AML-193 (cell line): ENCODE data around the gene CRYBG3.

Source experiments
- DNase-seq, 2 experiments: peaks; one replicate each; lab custom pipeline; 2025; lab: John Stamatoyannopoulos, UW

Gene CRYBG3

DNA sequence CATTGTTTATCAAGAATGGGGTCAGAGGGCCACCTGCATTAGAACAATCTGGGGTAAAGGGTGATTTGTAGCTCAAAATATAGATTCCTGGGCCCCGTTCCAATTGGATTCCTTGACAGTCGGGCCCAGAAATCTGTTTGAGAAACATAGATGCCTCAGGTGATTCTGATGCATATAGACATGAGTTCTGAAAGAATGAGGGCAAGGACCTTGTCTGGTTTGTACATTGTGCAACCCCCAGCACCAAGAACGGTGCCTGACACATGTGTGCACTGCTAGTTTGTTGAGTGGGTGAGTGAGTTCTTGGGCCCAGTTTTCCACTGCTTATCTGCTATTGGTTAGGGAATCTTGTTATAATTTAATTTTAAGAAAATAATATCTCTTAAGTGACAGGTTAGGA, 16.6 kb downstream of the CRYBG3 start:
- DNase-seq = no peak

DNA sequence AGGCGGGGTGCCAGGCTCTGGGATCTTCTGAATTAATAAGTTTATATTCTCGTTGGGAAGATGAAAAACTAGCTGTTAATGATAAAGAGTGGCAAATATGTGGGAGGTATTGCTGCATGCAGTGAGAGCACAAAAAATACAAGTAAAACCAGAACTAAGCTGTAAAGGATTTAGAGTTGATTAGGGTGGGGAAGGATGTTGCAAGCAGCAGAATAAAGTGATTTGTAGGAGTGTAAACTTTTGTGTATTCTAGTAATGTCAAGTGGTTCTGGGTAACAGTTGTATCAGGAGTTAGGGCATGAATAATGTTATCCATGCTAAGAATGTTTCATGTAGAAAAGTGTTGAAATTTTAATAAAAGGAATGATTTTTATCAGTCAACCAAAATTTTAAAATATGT, 18.1 kb downstream of the CRYBG3 start:
- no peak for DNase-seq

DNA sequence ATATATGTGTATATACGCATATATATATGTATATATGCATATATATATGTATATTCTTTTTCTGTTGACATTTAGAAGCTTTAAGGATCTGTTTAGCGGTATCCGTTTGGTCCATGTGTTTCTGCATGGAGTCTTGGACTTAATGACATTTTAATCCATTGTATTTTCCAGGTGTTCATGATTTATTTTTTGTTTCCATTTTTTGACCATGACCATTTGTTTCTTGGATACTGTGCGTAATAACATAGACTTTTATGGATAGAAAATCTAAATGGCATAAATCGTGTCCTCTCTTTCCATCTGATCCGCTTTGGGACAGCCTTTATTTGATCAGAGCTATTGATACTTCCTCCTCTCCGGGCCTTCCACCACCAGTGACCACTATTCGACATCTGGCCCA, 19.5 kb downstream of the CRYBG3 start:
- DNase-seq = no peak

DNA sequence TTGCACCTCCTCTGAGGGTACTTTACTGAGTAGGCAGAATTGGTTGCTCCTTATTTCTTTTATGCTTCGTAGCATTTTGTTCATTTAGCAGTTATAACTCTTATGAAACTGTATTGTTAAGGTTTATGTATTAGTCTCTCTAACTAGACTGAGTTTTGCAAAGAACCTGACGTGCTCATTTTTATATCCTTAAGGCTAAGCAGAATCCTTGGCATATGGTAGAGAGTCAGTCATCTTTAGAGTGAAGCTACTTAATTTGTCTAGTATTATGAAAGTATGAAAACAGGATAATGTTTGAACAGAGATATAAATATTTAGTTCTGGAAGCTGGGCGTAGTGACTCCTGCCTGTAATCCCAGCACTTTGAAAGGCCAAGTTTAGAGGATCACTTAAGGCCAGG, 20.1 kb downstream of the CRYBG3 start:
- no peak for DNase-seq

DNA sequence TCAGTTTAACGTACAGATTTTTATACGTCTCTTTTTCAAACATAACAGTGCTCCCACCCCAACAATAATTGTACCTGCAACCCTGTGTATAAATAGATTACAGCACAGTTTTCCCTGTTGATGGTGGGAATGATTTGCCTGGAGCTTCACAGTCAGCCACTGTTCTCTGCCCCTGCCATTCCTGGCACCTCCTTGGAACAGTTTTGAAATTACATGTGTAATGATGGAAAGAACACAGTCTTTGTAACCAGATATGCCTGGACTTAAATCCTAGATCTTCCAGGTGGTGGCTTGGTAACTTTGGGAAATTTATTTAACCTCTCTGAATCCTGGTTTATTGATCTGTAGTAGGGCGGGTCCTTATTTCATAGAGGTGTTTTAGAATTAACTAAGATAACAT, 27.0 kb downstream of the CRYBG3 start:
- no peak for DNase-seq

DNA sequence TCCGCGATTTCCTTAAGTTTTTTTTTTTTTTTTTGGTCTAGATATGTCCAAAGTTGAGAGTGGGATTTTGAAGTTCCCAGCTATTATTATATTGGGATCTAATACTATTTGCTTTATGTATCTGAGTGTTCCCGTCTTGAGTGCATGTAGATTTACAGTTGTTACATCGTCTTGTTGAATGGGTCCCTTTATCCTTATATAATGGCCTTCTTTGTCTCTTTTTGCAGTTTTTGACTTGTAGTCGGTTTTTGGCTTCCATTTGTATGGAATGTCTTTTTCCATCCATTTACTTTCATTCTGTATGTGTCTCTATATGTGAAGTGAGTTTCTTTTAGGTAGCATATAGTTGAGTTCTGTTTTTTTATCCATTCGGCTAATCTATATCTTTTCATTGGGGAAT, 35.6 kb downstream of the CRYBG3 start:
- DNase-seq = no peak

DNA sequence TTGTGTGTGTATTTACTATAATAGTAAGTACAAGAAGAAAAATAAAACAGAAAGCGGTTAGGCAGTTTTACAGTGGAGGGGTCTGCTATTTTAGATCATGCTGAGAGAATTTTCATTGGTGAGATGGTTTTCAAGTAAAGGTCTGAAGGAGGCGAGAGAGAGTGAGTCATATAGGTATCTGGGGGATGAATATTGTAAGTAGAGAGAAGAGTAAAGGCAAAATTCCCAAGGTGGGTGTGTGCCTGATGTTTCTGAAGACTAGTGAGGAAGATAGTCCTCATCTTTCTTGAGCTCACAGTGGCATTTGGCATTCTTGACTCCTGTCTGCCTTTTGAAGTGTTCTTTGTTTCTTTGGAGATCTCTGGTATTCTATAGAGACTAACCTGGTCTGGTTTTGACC, 38.6 kb downstream of the CRYBG3 start:
- DNase-seq = no peak

DNA sequence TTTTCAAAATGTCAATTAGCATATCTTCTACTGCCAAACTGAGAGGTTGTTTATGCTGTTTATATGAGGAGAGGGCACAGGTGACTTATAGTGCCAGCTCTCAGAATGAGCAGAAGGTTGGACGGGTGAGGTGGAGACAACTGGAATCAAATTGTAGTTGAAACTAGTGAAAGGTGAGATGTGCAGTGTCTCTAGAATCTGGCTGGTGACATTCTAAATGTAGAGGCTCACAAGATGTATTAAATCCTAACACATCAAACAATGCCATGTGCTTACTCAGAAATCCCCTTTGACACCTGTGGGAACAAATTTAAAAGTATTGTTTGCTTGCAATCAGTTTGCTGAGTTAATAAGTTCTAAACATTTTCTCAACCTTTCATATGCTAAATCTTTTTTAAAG, 40.8 kb downstream of the CRYBG3 start:
- no peak for DNase-seq

DNA sequence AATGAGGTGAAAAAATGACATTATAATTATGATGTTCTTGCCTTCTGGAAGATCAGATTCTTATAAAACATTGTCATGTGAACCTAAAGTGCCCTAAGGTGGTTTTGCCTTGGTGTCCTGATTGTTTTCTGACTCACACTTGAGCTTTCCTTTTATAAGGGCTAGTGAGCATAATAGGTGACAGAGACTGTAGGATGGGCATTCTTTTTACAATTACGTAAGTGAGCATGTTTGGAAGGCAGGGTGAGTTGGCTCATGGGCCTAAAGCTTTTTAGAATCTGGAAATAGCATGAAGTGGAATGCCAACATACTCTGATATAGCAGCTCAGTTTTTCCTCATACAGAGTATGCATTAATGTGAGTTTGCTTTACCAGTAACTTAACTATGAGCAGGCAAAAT, 41.2 kb downstream of the CRYBG3 start:
- DNase-seq = no peak

DNA sequence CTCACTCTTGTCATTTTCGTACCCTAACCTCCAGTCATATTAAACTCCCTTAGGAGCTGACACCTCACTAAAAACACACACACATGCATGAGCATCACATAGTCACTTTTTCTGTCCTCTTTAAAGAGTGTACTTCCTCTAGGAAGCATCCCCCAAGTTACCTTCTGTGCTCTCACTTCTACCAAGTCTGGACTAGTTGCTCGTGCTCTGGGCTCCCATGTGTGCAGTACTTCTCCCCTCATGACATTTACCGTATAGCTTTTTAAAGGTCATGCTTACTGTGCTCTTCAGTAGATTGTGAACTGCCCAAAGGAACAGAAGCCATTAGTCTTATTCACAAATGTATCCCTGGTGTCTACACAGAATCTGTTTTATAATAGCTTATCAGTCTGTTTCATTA, 42.0 kb downstream of the CRYBG3 start:
- DNase-seq = no peak

DNA sequence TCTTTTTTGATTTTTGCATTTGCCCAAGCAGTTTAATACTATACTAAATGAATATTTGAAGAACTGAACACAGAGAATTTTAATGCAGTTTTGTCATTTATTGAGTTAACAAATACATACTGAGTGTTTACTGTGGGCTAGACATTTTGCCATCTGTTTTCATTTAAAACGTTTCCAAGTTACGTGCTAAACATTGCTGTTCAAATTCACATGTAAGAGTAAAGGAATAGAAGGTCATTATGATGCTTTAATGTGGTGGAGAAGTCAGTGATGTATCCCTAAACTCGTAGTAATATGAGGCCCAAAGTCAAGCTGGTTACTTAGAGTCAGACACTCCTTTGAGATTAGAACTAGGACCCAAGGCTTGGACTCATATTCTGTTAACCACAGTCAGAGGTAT, 49.4 kb downstream of the CRYBG3 start:
- no peak for DNase-seq

DNA sequence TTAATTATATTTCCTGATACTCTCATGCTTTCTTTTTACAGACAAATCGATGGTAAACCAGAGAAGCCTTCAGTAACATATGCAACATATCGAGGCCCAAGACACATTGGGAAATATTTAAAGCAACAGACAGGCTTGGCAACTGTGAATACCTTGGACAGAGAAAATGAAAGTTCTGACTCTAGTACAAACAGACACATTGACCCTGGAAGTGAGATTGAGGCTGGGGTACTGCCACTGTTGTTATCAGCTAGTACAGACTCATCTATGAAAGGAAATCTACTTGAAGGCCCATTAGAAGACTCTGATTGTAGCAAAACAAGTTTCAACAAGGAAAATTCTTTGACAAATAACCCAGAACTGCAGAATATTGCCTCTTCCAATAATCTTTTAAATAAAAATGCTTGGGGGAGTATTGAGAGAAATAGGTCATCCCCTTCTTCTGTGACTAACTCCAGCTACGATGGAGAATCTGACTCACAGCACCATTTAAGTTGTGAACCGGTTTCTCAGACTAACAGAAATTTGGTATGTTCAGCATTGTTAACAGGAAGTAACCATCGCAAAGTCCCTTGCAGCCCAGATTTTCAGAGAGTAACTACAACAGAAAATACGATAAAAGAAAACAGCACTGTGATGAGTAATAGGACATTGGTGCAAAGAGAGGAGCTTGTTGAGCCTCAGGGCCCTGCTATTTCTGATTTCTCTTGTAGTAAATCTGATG, 50.2 kb downstream of the CRYBG3 start:
- DNase-seq = no peak

DNA sequence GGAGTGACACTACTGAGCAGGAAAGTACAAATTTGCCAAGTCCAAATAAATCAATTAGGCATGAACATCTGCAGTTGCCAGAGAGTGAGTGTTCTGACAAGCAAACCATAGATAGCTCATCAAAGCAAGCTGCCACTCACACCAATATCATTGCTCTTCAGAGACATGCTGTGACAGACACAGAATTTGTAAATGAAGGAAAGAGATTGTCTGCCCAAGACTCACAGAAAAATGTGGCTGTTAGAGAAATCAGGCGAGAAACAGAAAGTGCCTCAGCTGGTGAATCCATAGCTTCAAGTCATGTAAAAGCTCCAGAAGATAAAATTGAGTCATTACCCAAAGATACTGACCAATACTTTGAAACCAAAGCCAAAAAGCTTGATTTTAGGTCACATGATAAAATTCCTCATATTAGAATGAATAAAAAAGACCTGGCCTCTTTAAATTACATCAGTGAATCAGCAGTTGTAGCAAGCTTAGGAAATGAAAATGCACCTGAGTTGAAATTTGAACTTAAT, 50.8 kb downstream of the CRYBG3 start:
- no peak for DNase-seq

DNA sequence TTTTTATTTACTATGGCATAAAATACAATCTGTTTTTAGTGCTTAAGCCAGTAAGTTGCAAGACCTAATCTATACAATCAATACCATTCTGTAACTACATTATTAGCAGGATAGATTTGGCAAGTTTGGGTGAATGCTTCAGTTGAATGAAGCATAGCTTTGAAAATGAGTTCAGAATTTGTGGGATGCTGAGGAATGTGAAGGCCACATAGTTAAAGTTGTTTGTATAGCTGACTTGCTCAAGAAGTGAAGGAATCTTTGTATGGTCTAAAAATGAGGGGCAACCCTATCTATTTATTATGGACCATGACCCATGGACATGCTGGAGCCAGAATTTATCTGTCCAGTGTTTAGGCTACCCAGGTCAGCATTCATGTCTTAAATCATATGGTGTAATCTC, 58.5 kb downstream of the CRYBG3 start:
- DNase-seq = no peak

DNA sequence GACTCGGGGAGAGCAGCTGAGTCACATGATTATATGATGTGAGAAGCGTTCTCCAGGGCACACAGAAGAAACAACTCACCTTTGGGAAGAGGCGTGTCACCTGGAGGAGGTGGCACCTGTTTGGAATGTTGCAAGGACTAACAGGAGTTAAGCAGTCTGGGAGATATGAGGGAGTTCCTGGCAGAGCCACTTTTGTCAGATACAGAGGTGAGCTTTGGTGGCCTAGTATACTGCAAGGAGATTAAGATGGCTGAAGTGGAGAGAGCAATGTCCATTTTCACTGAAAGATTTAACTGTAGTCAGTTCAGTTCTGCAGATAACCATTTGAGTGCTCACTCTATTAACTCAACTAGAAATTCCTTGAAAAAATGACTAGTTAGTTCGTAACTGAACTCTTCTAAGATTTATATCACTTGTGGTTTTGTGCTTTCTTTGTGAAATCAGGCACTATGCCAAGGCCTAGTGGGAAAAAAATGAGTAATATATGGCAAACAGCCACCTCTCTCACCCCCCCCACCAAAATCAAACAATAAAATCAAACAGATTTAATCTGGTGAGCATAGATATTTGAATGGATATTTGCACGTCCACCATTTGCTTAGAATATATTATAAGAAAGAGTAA, 61.3 kb downstream of the CRYBG3 start:
- no peak for DNase-seq

DNA sequence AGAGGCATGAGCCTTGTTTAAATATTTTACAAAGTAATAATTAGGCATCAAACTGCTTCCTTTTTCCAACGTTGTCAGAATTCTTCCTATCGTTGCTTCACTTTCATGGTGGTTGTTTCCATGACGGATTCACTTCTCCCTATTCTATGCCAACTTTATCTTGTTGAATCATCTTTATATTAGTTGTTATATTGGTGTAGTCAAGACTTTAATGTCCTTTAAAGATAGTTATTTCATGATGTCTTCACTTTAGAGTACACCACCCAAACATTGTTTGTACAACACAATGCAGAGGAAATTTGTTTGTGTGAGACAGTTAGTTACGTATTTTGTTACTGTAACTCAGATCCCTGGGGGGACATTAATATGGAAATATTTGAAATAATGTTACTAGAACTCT, 61.9 kb downstream of the CRYBG3 start:
- DNase-seq = no peak

DNA sequence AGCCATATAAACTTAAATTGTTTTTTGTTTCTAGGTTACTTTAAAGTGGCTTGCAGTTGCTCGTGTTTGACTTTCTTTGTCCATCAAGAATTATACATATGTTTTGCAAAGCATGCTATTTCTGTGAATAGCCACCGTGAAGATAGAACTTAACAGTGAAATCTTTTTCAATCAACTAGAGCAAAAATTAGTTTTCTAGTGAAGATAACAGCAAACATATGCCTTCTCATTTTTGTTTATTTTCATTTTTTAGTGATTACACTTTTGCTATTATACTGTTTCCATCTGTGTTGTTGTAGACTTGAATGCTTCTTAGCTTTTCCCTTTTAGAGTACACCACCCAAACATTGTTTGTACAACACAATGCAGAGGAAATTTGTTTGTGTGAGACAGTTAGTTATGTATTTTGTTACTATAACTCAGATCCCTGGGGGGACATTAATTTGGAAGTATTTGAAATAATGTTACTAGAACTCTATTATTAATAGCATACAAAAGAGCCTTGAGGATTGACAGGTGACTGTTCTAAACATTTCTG, 62.8 kb downstream of the CRYBG3 start:
- DNase-seq = no peak

DNA sequence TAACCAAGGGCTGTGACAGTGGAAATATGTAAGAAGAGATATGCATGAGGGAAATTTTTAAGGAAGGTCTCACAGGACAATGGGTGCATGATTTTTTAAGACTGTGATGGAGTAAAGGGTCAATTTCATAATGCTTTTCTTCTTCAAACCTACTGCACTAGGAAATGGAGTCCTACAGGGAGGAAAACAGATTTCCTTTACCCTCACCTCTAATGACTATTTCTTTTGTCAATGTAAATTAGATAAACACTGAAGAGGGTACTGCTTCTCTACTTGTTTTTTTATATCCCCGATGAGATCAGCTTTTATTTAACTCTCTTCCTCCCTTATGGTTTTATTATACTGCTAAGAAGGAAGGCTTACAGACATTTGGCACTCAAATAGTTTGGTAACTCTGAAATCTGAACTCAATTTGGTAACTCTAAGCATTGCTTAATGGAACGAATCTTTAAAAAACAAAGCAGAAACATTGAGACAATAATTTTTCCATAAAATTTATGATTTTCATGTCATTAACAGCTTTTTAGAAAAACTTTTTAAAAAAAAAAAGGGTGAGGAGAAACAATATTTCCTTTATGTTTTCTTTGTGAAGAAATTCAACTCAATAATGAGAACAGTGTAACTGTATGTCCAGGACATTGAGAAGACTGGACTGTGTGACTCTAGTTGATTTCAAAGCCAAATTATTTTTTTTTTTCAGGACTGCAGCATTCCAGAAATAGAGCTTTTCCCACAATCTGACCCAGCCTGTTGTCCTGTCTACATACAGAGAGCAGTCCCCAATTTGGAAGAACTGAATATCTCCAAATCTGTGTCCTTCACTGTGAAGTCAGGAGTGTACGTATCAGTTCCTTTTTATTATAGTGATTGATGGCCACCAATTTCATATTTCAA, 64.4 kb downstream of the CRYBG3 start:
- no peak for DNase-seq

DNA sequence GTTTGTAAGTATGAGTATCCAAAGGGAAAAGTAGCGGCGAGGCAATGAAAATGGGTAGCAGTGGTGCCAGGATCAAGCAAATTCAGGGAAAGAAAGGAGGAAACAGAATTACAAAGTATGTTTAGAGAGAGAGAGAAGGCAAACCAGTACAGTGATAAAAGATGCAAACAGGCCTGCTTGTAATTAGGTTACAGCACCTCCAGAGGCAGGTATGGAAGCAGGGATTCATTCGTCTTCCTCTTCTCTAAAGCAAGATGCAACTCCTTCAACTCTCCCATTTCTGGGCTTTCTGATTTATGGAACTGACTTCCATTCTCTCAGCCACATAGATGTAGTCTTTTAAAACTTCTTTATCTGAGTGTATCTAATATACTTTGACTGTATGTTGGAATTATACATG, 68.0 kb downstream of the CRYBG3 start:
- DNase-seq = no peak

DNA sequence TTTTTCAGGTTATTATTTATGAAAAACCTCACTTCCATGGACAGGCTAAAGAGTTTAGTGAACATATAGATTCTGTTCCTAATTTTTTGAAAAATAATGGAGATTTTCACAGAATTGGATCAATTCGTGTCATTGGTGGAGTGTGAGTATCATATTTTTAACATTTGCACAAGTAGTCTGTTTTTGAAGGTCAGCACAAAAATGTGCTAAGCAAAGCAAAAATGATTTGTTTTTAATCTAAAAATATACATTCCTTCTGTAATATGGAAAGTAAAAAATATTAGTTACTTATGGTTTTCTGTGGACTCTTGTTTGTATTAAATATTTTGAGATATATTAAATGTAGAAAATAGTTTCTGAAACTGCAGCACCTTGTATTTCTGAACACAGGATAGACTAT, 71.0 kb downstream of the CRYBG3 start:
- no peak for DNase-seq

DNA sequence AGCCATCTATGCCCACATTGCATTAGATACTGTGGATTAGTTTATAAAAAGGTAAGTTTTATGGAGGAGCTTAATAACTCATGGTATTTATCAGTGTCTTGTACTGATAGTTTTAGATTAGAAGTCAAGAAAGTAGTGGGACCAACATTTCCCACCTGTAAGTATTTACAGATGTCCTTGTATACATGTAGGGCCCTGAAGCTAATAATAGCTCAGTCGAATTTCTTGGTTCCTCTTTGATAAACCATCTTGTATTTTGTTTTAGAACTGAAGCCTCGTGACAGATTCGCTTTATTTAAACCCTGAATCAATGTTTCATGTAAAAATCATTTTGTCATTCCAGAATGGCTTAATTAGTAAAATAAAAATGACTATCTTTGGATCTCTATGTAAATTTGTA, 73.4 kb downstream of the CRYBG3 start:
- DNase-seq = no peak

DNA sequence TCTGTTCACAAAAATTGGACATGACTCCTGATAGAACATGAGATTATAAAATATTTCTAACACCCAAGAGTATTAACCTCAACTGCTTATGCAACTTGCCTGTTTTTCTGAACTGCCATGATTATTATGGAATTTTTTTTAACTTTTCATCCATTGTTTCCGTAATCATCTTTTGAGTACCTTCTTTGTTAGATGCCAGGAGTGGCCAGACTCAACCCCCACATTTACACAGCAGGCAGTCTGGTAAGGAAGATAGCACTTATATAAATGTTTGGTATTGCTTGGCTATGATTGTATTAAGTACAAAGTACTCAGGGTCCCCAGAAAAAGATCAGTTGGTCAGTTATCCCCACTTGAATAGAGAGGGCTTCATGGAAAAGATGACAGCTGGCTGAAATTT, 74.3 kb downstream of the CRYBG3 start:
- no peak for DNase-seq

DNA sequence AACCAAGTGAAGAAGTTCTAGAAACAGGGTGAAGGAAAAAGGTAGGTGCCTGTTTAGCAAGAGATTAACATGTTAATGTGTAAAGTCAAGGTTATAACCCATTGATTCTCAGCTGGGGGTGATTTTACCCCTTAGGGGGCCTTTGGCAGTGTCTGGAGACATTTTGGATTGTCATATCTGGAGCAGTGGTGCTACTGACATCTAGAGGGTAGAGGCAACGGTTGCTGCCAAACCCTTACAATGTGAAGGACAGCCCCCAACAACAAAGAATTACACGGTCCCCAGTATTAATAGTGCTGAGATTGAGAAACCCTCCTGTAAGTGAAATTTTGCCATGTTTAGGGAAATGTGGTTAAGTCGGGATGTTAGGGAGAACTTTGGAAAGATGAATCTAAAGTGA, 74.7 kb downstream of the CRYBG3 start:
- DNase-seq = no peak
